ENCODE results near the gene ATMIN.

The ATMIN gene

DNA sequence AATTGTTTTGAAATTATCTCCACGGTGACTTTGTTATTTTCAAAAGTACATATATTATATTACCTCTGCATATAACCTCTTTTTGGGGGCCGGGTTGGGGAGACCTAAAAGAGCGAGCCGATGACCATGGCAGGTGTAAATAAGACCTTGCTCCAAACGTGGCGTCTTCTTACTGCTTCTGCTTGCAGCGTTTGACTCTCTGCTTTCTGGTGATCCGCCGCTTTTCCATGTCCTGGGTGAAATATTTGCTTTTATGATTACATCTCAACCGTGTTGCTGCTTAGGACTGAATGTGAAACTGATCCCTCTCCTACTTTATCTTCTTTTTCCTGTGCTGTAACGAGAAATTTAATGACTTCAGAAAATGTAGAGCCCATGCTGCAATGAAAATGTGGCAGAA, 18.1 kb downstream of the ATMIN start:
- H3K36me3 ChIP-seq (ENCODE audit: insufficient read depth, low read length): no peaks in the 10 kb centered on the region
- H3K9me2 ChIP-seq (replicated peaks; ENCODE audit: low read depth, low read length): no peaks in the 10 kb centered on the region
- no peak overlapping the region for H2AFZ ChIP-seq (ENCODE audit: low read length)
- H3K4me3 ChIP-seq (ENCODE audit: low read length, poor library complexity, severe bottlenecking): no peak overlapping the region
- H3K4me1 ChIP-seq (ENCODE audit: insufficient read depth, low read length, poor library complexity, severe bottlenecking): no peaks in the 10 kb centered on the region
- H3K9me3 ChIP-seq (ENCODE audit: insufficient read depth, low read depth, low read length): no peaks in the 10 kb centered on the region
- no peak overlapping the region for H3K4me2 ChIP-seq (ENCODE audit: low read depth, low read length, poor library complexity, severe bottlenecking)
- H3F3A ChIP-seq (ENCODE audit: low read depth): no peaks in the 10 kb centered on the region
- no peaks in the 10 kb centered on the region for H4K20me1 ChIP-seq (ENCODE audit: insufficient read depth, low read length, poor library complexity, severe bottlenecking)
- TF ChIP-seq EZH2phosphoT487 (IDR thresholded peaks at IDR 0.05; ENCODE audit: borderline replicate concordance): no peak
- TF ChIP-seq, protein P1, sequence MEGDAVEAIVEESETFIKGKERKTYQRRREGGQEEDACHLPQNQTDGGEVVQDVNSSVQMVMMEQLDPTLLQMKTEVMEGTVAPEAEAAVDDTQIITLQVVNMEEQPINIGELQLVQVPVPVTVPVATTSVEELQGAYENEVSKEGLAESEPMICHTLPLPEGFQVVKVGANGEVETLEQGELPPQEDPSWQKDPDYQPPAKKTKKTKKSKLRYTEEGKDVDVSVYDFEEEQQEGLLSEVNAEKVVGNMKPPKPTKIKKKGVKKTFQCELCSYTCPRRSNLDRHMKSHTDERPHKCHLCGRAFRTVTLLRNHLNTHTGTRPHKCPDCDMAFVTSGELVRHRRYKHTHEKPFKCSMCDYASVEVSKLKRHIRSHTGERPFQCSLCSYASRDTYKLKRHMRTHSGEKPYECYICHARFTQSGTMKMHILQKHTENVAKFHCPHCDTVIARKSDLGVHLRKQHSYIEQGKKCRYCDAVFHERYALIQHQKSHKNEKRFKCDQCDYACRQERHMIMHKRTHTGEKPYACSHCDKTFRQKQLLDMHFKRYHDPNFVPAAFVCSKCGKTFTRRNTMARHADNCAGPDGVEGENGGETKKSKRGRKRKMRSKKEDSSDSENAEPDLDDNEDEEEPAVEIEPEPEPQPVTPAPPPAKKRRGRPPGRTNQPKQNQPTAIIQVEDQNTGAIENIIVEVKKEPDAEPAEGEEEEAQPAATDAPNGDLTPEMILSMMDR (conservative IDR thresholded peaks at IDR 0.05; ENCODE audit: low read length): no peak
- no peaks in the 10 kb centered on the region for H3K79me2 ChIP-seq (ENCODE audit: insufficient read depth, low read length)
- no peak overlapping the region for H3K9ac ChIP-seq (ENCODE audit: low read depth, low read length, poor library complexity, severe bottlenecking)
- no peaks in the 10 kb centered on the region for H3K27me3 ChIP-seq (ENCODE audit: insufficient read depth, low read length, poor library complexity, severe bottlenecking)

- no peak overlapping the region for H2AFZ ChIP-seq (ENCODE audit: low read length)
- no peaks in the 10 kb centered on the region for H3K4me1 ChIP-seq (ENCODE audit: insufficient read depth, low read length, poor library complexity, severe bottlenecking)
- no peaks in the 10 kb centered on the region for H3K9me3 ChIP-seq (ENCODE audit: insufficient read depth, low read depth, low read length)
- H3K36me3 ChIP-seq (ENCODE audit: insufficient read depth, low read length): no peaks in the 10 kb centered on the region
- no peaks in the 10 kb centered on the region for H3K27me3 ChIP-seq (ENCODE audit: insufficient read depth, low read length, poor library complexity, severe bottlenecking)
- no peaks in the 10 kb centered on the region for H3F3A ChIP-seq (ENCODE audit: low read depth)
- H3K79me2 ChIP-seq (ENCODE audit: insufficient read depth, low read length): no peaks in the 10 kb centered on the region
- H3K4me3 ChIP-seq (ENCODE audit: low read length, poor library complexity, severe bottlenecking): no peak overlapping the region
- no peak for TF ChIP-seq EZH2phosphoT487 (IDR thresholded peaks at IDR 0.05; ENCODE audit: borderline replicate concordance)
- TF ChIP-seq, protein P1 (conservative IDR thresholded peaks at IDR 0.05; ENCODE audit: low read length): no peak
- H3K9me2 ChIP-seq (replicated peaks; ENCODE audit: low read depth, low read length): no peaks in the 10 kb centered on the region
- H3K9ac ChIP-seq (ENCODE audit: low read depth, low read length, poor library complexity, severe bottlenecking): no peak overlapping the region
- H3K4me2 ChIP-seq (ENCODE audit: low read depth, low read length, poor library complexity, severe bottlenecking): no peak overlapping the region
- H4K20me1 ChIP-seq (ENCODE audit: insufficient read depth, low read length, poor library complexity, severe bottlenecking): no peaks in the 10 kb centered on the region
These were observed 25.1 kb downstream of the ATMIN start for GRCh38 chr16:81060576-81061306.

DNA sequence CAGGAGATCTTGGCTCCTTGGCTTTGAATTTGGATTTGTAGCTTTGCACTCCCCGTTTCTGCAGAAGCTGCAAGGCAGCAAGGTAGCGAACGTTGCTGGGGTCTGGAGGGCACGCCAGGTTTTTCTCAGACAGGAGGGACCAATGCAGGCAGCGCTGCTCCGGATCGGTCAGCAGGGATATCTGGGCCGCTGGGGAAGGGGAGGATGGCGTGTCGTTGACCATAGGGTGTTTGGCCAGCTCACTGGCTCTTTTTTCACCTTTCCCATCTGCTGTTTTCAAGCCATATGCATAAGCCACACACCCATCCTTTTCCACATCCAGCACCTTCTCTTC, 25.6 kb downstream of the ATMIN start:
- no peaks in the 10 kb centered on the region for H3F3A ChIP-seq (ENCODE audit: low read depth)
- H2AFZ ChIP-seq (ENCODE audit: low read length): no peak overlapping the region
- no peak overlapping the region for H3K9ac ChIP-seq (ENCODE audit: low read depth, low read length, poor library complexity, severe bottlenecking)
- H4K20me1 ChIP-seq (ENCODE audit: insufficient read depth, low read length, poor library complexity, severe bottlenecking): no peaks in the 10 kb centered on the region
- H3K36me3 ChIP-seq (ENCODE audit: insufficient read depth, low read length): no peaks in the 10 kb centered on the region
- H3K79me2 ChIP-seq (ENCODE audit: insufficient read depth, low read length): no peaks in the 10 kb centered on the region
- H3K4me2 ChIP-seq (ENCODE audit: low read depth, low read length, poor library complexity, severe bottlenecking): no peak overlapping the region
- no peaks in the 10 kb centered on the region for H3K4me1 ChIP-seq (ENCODE audit: insufficient read depth, low read length, poor library complexity, severe bottlenecking)
- H3K4me3 ChIP-seq (ENCODE audit: low read length, poor library complexity, severe bottlenecking): no peak overlapping the region
- H3K9me3 ChIP-seq (ENCODE audit: insufficient read depth, low read depth, low read length): no peaks in the 10 kb centered on the region
- TF ChIP-seq, protein P1 (conservative IDR thresholded peaks at IDR 0.05; ENCODE audit: low read length): no peak
- TF ChIP-seq EZH2phosphoT487 (IDR thresholded peaks at IDR 0.05; ENCODE audit: borderline replicate concordance): no peak
- H3K9me2 ChIP-seq (replicated peaks; ENCODE audit: low read depth, low read length): no peaks in the 10 kb centered on the region
- no peaks in the 10 kb centered on the region for H3K27me3 ChIP-seq (ENCODE audit: insufficient read depth, low read length, poor library complexity, severe bottlenecking)
